ENCODE measurements around the gene GALNT16.

The GALNT16 gene

GRCh38 chr14:69319911-69320310, 60.0 kb downstream of the GALNT16 start:
- no peaks in the 10 kb centered on the region for H3K9me3 ChIP-seq (ENCODE audit: control insufficient read depth, insufficient read depth, low read length)
- H3K27ac ChIP-seq (ENCODE audit: low read depth, low read length) = no peak overlapping the region
- H3K4me3 ChIP-seq (ENCODE audit: low read depth, low read length) = no peak overlapping the region
- no peaks in the 10 kb centered on the region for H3K36me3 ChIP-seq (ENCODE audit: control insufficient read depth, insufficient read depth, low read length)
- H3K27me3 ChIP-seq (ENCODE audit: control insufficient read depth, insufficient read depth, low read length) = no peaks in the 10 kb centered on the region
- peaks cover 26% of the 10 kb centered on the region for H3K4me1 ChIP-seq (ENCODE audit: control insufficient read depth, insufficient read depth, low read length)
- H3K9ac ChIP-seq (ENCODE audit: low read depth, low read length) = no peak overlapping the region

DNA sequence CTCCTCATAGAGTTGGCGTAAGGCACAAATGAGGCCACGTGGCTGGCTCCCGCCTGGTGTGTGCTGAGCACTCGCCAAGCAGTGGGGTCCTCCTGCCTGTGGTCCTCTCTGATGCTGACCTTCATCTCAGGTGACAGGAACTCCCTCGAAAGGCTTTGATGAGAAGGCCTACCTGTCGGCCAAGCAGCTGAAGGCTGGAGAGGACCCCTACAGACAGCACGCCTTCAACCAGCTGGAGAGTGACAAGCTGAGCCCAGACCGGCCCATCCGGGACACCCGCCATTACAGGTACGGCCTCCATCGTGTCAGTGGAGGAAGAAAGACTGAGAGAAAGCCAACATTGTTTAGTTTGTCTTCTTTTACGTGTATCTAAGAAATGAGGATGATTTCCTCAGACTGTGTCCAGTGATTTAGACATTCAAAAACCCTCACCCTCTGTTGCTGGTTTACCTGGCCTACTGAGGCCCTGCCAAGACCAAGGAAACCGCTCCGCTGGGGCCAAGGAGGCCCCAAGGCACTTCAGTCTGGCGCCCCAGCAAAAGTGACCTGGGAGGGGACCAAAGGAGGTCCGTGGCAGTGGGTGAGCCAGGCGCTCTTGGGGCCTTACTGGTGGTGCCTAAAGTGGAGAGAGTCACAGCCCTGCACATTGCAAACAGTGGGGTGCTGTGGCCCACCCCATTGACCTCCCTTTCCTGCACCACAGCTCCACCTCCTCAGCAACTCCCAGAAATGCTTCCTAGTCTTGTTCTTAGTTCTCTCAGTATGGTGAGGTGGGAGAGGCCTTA, 60.8 kb downstream of the GALNT16 start:
- Histone ChIP-seq H3K4me3 (ENCODE audit: low read depth, low read length) (no peak overlapping the region), H3K9me3 (ENCODE audit: control insufficient read depth, insufficient read depth, low read length) (no peaks in the 10 kb centered on the region), H3K4me1 (ENCODE audit: control insufficient read depth, insufficient read depth, low read length) (peaks cover 26% of the 10 kb centered on the region), H3K36me3 (ENCODE audit: control insufficient read depth, insufficient read depth, low read length) (no peaks in the 10 kb centered on the region), H3K27me3 (ENCODE audit: control insufficient read depth, insufficient read depth, low read length) (no peaks in the 10 kb centered on the region), H3K27ac (ENCODE audit: low read depth, low read length) (no peak overlapping the region), H3K9ac (ENCODE audit: low read depth, low read length) (no peak overlapping the region)

DNA sequence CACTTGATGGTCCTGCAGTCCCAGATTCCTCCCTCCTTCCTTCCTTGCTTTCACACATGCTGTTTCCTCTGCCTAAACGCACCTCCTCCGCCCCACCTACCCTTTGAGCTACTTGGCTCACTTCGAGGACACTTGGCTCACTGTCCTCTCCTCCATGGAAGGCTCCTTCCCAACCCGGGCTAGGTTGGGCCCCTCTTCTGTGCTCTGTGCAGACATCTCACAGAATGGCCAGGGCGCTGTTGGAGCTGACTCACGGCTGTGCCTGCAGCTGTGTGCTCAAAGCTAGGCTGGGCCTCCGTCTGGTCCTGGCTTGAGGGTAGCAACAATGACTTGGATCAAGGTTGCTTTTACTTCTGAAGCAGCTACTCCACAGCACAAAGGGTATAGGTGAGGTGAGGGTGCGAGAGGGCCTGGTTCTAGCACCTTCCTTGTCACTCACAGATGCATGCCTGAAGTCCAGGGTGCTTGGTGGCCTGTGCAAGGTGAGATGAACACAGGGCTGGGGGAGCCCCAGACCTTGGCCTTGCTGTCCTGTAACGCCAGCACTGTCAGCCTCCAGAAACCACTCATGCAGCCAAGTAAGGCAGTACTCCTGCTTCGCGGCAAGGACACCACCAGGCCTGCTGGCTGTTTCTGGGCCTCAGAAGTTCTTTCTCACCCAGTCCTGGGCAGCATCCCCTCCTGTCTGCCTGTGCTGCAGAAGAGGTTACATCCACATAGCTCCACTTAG, 61.8 kb downstream of the GALNT16 start:
- H3K9ac ChIP-seq (ENCODE audit: low read depth, low read length) = no peak overlapping the region
- no peaks in the 10 kb centered on the region for H3K9me3 ChIP-seq (ENCODE audit: control insufficient read depth, insufficient read depth, low read length)
- H3K4me1 ChIP-seq (ENCODE audit: control insufficient read depth, insufficient read depth, low read length) = peaks cover 25% of the 10 kb centered on the region
- no peaks in the 10 kb centered on the region for H3K27me3 ChIP-seq (ENCODE audit: control insufficient read depth, insufficient read depth, low read length)
- H3K36me3 ChIP-seq (ENCODE audit: control insufficient read depth, insufficient read depth, low read length) = no peaks in the 10 kb centered on the region
- H3K27ac ChIP-seq (ENCODE audit: low read depth, low read length) = no peak overlapping the region
- H3K4me3 ChIP-seq (ENCODE audit: low read depth, low read length) = no peak overlapping the region

DNA sequence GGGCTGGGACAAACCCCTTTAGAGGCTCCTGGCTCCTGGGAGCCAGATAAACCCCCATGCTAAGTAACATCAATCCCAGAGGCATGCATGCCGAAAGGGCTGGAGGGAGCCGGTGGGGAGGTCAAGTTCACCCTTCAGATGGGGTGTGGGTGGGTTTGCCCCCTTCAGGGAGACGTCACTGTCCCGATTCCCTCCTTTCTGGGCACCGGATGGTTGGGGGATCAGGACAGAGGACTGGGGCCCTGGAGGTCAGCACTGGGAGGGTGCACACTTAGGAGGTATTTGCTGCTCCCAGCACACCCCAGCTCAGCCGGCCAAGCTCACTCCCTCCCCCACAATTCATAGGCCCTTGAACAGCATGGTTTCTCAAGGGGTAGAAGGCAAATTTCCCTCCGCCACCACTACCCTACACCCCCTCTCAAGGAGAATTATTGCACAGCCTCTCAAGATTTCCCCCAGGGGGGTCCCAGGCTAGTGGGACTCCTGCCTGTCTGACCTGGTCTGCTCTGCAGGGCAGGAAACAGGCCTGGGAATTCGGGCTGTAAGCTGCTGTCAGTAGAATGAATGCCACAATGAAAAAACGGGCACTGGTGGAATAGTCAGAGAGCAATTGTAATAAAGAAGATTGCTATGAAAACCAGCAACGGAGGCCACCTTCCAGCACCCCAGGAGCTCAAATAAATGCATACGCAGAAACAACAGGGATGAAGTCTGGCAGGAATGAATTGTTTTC, 63.5 kb downstream of the GALNT16 start:
- Histone ChIP-seq H3K4me3 (ENCODE audit: low read depth, low read length) (no peak overlapping the region), H3K9me3 (ENCODE audit: control insufficient read depth, insufficient read depth, low read length) (no peaks in the 10 kb centered on the region), H3K27me3 (ENCODE audit: control insufficient read depth, insufficient read depth, low read length) (no peaks in the 10 kb centered on the region), H3K4me1 (ENCODE audit: control insufficient read depth, insufficient read depth, low read length) (peaks cover 12% of the 10 kb centered on the region), H3K9ac (ENCODE audit: low read depth, low read length) (no peak overlapping the region), H3K27ac (ENCODE audit: low read depth, low read length) (no peak overlapping the region), H3K36me3 (ENCODE audit: control insufficient read depth, insufficient read depth, low read length) (no peaks in the 10 kb centered on the region)

DNA sequence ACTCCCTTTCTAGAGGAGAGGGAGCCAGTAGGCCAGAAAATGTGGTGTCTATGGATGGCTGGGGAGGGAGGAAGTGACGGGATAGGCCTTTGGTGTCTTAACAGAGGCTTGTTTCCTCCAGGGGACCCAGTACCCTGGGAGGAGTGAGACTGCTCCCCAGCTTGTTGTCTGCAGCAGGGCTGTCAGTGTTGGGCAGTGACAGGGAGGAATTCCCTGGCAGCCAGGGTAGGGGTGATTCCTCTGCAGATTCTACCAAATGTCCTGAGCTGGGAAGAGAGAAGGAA, 64.0 kb downstream of the GALNT16 start:
- no peaks in the 10 kb centered on the region for H3K36me3 ChIP-seq (ENCODE audit: control insufficient read depth, insufficient read depth, low read length)
- H3K9ac ChIP-seq (ENCODE audit: low read depth, low read length) = no peak overlapping the region
- H3K4me1 ChIP-seq (ENCODE audit: control insufficient read depth, insufficient read depth, low read length) = peaks cover 10% of the 10 kb centered on the region
- no peaks in the 10 kb centered on the region for H3K27me3 ChIP-seq (ENCODE audit: control insufficient read depth, insufficient read depth, low read length)
- H3K4me3 ChIP-seq (ENCODE audit: low read depth, low read length) = no peak overlapping the region
- H3K27ac ChIP-seq (ENCODE audit: low read depth, low read length) = no peak overlapping the region
- H3K9me3 ChIP-seq (ENCODE audit: control insufficient read depth, insufficient read depth, low read length) = no peaks in the 10 kb centered on the region

DNA sequence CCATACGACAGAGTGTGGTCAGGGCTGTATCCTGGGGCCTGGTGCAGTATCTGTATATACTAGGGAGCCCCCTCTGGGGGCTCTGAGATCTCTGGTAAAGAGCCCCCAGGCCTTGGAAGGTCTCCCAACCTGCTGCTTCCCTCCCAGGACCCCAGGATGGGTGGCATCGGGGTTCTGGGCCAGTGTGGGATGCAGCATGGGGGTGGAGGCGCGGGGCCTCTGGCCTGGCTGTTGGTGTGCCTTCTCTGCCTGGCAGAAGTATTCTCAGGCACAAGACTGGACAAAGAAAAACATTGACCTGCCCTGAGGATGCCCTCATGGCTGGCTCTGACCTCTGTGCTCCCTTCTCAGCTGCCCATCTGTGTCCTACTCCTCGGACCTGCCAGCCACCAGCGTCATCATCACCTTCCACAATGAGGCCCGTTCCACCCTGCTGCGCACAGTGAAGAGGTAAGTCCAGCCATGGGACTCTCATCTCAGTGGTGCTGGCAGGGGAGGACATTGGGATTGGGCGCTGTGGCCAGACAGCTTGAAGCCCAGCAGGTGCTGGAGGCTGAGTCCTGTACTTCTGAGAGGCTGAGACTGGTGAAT, 64.5 kb downstream of the GALNT16 start:
- H3K27ac ChIP-seq (ENCODE audit: low read depth, low read length) = no peak overlapping the region
- H3K36me3 ChIP-seq (ENCODE audit: control insufficient read depth, insufficient read depth, low read length) = no peaks in the 10 kb centered on the region
- no peak overlapping the region for H3K9ac ChIP-seq (ENCODE audit: low read depth, low read length)
- no peaks in the 10 kb centered on the region for H3K9me3 ChIP-seq (ENCODE audit: control insufficient read depth, insufficient read depth, low read length)
- H3K27me3 ChIP-seq (ENCODE audit: control insufficient read depth, insufficient read depth, low read length) = no peaks in the 10 kb centered on the region
- H3K4me3 ChIP-seq (ENCODE audit: low read depth, low read length) = no peak overlapping the region
- H3K4me1 ChIP-seq (ENCODE audit: control insufficient read depth, insufficient read depth, low read length) = peaks cover 10% of the 10 kb centered on the region

DNA sequence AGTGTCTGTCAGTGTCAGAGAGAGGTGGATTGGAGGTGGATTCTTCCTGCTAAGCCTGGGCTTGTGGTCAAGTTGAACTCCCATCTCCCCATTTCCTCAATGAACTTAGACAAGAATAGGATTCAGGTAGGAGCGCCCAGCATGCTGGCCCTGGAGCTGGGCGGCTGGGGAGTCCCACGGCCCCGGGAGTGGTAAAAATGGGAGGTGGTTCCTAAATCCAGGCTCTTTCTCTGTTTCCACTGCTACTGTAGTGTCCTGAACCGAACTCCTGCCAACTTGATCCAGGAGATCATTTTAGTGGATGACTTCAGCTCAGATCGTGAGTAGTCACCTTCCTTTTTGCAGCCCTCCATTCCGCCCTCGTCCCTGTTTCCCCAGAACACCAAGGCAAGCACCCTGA, 65.1 kb downstream of the GALNT16 start:
- no peaks in the 10 kb centered on the region for H3K27me3 ChIP-seq (ENCODE audit: control insufficient read depth, insufficient read depth, low read length)
- no peak overlapping the region for H3K9ac ChIP-seq (ENCODE audit: low read depth, low read length)
- H3K9me3 ChIP-seq (ENCODE audit: control insufficient read depth, insufficient read depth, low read length) = no peaks in the 10 kb centered on the region
- peaks cover 10% of the 10 kb centered on the region for H3K4me1 ChIP-seq (ENCODE audit: control insufficient read depth, insufficient read depth, low read length)
- H3K27ac ChIP-seq (ENCODE audit: low read depth, low read length) = no peak overlapping the region
- no peaks in the 10 kb centered on the region for H3K36me3 ChIP-seq (ENCODE audit: control insufficient read depth, insufficient read depth, low read length)
- H3K4me3 ChIP-seq (ENCODE audit: low read depth, low read length) = no peak overlapping the region

GRCh38 chr14:69325646-69326265, 65.8 kb downstream of the GALNT16 start:
- Histone ChIP-seq H3K36me3 (ENCODE audit: control insufficient read depth, insufficient read depth, low read length) (no peaks in the 10 kb centered on the region), H3K9ac (ENCODE audit: low read depth, low read length) (no peak overlapping the region), H3K4me3 (ENCODE audit: low read depth, low read length) (no peak overlapping the region), H3K4me1 (ENCODE audit: control insufficient read depth, insufficient read depth, low read length) (peaks cover 10% of the 10 kb centered on the region), H3K27me3 (ENCODE audit: control insufficient read depth, insufficient read depth, low read length) (no peaks in the 10 kb centered on the region), H3K9me3 (ENCODE audit: control insufficient read depth, insufficient read depth, low read length) (no peaks in the 10 kb centered on the region), H3K27ac (ENCODE audit: low read depth, low read length) (no peak overlapping the region)

- peaks cover 10% of the 10 kb centered on the region for H3K4me1 ChIP-seq (ENCODE audit: control insufficient read depth, insufficient read depth, low read length)
- H3K36me3 ChIP-seq (ENCODE audit: control insufficient read depth, insufficient read depth, low read length) = no peaks in the 10 kb centered on the region
- no peaks in the 10 kb centered on the region for H3K9me3 ChIP-seq (ENCODE audit: control insufficient read depth, insufficient read depth, low read length)
- H3K4me3 ChIP-seq (ENCODE audit: low read depth, low read length) = no peak overlapping the region
- H3K9ac ChIP-seq (ENCODE audit: low read depth, low read length) = no peak overlapping the region
- H3K27ac ChIP-seq (ENCODE audit: low read depth, low read length) = no peak overlapping the region
- H3K27me3 ChIP-seq (ENCODE audit: control insufficient read depth, insufficient read depth, low read length) = no peaks in the 10 kb centered on the region
Observed at GRCh38 chr14:69326611-69327010, 66.7 kb downstream of the GALNT16 start.

- H3K36me3 ChIP-seq (ENCODE audit: control insufficient read depth, insufficient read depth, low read length) = no peaks in the 10 kb centered on the region
- H3K4me1 ChIP-seq (ENCODE audit: control insufficient read depth, insufficient read depth, low read length) = peaks cover 10% of the 10 kb centered on the region
- no peaks in the 10 kb centered on the region for H3K9me3 ChIP-seq (ENCODE audit: control insufficient read depth, insufficient read depth, low read length)
- no peaks in the 10 kb centered on the region for H3K27me3 ChIP-seq (ENCODE audit: control insufficient read depth, insufficient read depth, low read length)
- no peak overlapping the region for H3K27ac ChIP-seq (ENCODE audit: low read depth, low read length)
- H3K4me3 ChIP-seq (ENCODE audit: low read depth, low read length) = no peak overlapping the region
- H3K9ac ChIP-seq (ENCODE audit: low read depth, low read length) = no peak overlapping the region
Observed at GRCh38 chr14:69327507-69327906, 67.5 kb downstream of the GALNT16 start.

Data from HUES48 (cell line).